ENCODE data around the gene SPAG9.

SPAG9 gene

DNA sequence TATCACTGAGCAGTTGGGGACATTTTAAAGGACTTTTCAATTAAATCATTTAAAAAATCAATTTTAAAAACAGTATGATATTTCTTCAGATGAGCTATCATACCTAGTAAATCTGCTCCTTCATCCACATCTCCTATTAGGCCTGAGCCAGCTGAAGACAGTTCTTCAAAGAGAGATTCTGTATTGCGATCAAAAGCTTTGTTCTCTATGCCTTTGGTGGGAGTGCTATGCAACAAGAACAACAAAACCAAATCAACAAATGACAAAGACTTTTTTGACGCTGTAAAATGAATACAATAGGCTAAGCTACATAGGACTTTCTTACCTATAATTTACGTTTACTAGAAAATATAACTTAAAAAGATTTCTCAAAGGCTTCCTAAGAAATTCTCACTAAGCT is 106.5 kb downstream of the SPAG9 start (continued):
- no peak for TF ChIP-seq ZBTB1 (tag by site-specific recombination; IDR thresholded peaks at IDR 0.05)
- no peak for TF ChIP-seq PRDM1 (tag by site-specific recombination; IDR thresholded peaks at IDR 0.05)
- no peak for TF ChIP-seq ZNF747 (tag by site-specific recombination; IDR thresholded peaks at IDR 0.05)
- TF ChIP-seq, protein P1, sequence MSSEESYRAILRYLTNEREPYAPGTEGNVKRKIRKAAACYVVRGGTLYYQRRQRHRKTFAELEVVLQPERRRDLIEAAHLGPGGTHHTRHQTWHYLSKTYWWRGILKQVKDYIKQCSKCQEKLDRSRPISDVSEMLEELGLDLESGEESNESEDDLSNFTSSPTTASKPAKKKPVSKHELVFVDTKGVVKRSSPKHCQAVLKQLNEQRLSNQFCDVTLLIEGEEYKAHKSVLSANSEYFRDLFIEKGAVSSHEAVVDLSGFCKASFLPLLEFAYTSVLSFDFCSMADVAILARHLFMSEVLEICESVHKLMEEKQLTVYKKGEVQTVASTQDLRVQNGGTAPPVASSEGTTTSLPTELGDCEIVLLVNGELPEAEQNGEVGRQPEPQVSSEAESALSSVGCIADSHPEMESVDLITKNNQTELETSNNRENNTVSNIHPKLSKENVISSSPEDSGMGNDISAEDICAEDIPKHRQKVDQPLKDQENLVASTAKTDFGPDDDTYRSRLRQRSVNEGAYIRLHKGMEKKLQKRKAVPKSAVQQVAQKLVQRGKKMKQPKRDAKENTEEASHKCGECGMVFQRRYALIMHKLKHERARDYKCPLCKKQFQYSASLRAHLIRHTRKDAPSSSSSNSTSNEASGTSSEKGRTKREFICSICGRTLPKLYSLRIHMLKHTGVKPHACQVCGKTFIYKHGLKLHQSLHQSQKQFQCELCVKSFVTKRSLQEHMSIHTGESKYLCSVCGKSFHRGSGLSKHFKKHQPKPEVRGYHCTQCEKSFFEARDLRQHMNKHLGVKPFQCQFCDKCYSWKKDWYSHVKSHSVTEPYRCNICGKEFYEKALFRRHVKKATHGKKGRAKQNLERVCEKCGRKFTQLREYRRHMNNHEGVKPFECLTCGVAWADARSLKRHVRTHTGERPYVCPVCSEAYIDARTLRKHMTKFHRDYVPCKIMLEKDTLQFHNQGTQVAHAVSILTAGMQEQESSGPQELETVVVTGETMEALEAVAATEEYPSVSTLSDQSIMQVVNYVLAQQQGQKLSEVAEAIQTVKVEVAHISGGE (tag by site-specific recombination; conservative IDR thresholded peaks at IDR 0.05; ENCODE audit: low read depth), result no peak

DNA sequence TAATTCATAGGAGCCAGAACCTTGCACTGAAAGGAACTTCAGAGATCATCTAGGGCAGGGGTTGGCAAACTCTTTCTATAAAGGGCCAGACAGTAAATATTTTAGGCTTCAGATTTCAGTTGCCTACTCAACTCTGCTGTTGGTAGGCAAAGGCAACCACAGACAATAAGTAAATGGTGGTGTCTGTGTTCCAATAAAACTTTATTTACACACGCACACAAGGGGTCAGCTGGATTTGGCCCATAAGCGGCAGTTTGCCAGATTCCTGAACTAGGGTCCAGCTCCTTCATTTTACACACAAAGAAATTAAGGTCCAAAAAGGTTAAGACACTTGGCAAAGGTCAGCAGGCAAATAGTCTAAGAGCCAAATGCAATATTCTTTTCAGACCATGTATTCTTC is 107.3 kb downstream of the SPAG9 start:
- no peak for TF ChIP-seq ZNF561 (tag by site-specific recombination; IDR thresholded peaks at IDR 0.05; ENCODE audit: borderline replicate concordance)
- no peak for TF ChIP-seq ZNF555 (tag by site-specific recombination; conservative IDR thresholded peaks at IDR 0.05)
- TF ChIP-seq, protein P2, sequence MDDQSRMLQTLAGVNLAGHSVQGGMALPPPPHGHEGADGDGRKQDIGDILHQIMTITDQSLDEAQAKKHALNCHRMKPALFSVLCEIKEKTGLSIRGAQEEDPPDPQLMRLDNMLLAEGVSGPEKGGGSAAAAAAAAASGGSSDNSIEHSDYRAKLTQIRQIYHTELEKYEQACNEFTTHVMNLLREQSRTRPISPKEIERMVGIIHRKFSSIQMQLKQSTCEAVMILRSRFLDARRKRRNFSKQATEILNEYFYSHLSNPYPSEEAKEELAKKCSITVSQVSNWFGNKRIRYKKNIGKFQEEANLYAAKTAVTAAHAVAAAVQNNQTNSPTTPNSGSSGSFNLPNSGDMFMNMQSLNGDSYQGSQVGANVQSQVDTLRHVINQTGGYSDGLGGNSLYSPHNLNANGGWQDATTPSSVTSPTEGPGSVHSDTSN (CRISPR knock-in tag; IDR thresholded peaks at IDR 0.05), result no peak
- no peak for TF ChIP-seq ZNF140 (tag by site-specific recombination; IDR thresholded peaks at IDR 0.05)
- no peak for TF ChIP-seq ZNF416 (tag by site-specific recombination; IDR thresholded peaks at IDR 0.05)
- TF ChIP-seq ZNF629 (tag by site-specific recombination; IDR thresholded peaks at IDR 0.05), result no peak
- TF ChIP-seq GLIS2 (tag by site-specific recombination; IDR thresholded peaks at IDR 0.05), result no peak
- no peak for TF ChIP-seq ZNF221 (tag by site-specific recombination; IDR thresholded peaks at IDR 0.05; ENCODE audit: borderline replicate concordance)
- no peak for TF ChIP-seq HOXA7 (CRISPR knock-in tag; IDR thresholded peaks at IDR 0.05; ENCODE audit: borderline replicate concordance)
- no peak for TF ChIP-seq FEZF1 (tag by site-specific recombination; IDR thresholded peaks at IDR 0.05)
- TF ChIP-seq, protein P3, sequence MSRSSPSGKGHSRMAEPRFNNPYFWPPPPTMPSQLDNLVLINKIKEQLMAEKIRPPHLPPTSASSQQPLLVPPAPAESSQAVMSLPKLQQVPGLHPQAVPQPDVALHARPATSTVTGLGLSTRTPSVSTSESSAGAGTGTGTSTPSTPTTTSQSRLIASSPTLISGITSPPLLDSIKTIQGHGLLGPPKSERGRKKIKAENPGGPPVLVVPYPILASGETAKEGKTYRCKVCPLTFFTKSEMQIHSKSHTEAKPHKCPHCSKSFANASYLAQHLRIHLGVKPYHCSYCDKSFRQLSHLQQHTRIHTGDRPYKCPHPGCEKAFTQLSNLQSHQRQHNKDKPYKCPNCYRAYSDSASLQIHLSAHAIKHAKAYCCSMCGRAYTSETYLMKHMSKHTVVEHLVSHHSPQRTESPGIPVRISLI (tag by site-specific recombination; IDR thresholded peaks at IDR 0.05), result no peak
- no peak for TF ChIP-seq ZNF610 (tag by site-specific recombination; IDR thresholded peaks at IDR 0.05; ENCODE audit: borderline replicate concordance)
- TF ChIP-seq ZNF837 (tag by site-specific recombination; IDR thresholded peaks at IDR 0.05), result no peak
- TF ChIP-seq ZNF558 (tag by site-specific recombination; IDR thresholded peaks at IDR 0.05), result no peak
- TF ChIP-seq ZNF433 (tag by site-specific recombination; IDR thresholded peaks at IDR 0.05; ENCODE audit: low read depth), result no peak
- TF ChIP-seq ZNF354C (tag by site-specific recombination; IDR thresholded peaks at IDR 0.05; ENCODE audit: borderline replicate concordance, low read depth), result no peak
- H3K27ac ChIP-seq (ENCODE audit: extremely low read depth, low read depth, low read length), result no peak overlapping the region
- no peak overlapping the region for H3K4me3 ChIP-seq (ENCODE audit: low read depth, low read length)
- ChIA-PET POLR2A (no interaction called here), CTCF (interaction anchor here (1.2 to 1.4 kb wide), 2 partner anchors 13 to 140 kb away, joined by 4 to 6 read pairs; partner anchors contain the start of gene NME1)
- no peaks in the 10 kb centered on the region for H3K9me3 ChIP-seq (ENCODE audit: control insufficient read depth, insufficient read depth, low read depth, low read length)
- H3K36me3 ChIP-seq (ENCODE audit: control insufficient read depth in 2 of 2, insufficient read depth in 1 of 2, low read length in 2 of 2), result peaks cover 36 to 59% of the 10 kb centered on the region in 2 experiments
- no peaks in the 10 kb centered on the region for H3K4me1 ChIP-seq (ENCODE audit: control insufficient read depth, insufficient read depth, low read length)
